Hepatic stellate cell (primary cell): ENCODE measurements around the gene CYP2B6.
A peak's percentile ranks its signal among the peaks of the same experiment; 100 is the strongest.
"Not testable (repeated sequence)": the region's sequence is repeated elsewhere in the genome, so short reads cannot be mapped to it uniquely, and the experiment has no call there.

Source experiments
- DNase-seq: peaks from one replicate; pipeline ENCODE4 v3.0.0; 2011; ENCODE audit warnings: low spot score

The CYP2B6 gene

GRCh38 chr19:40980743-40981442 is 10.2 kb upstream of the CYP2B6 start:
- not testable (repeated sequence) for DNase-seq

- DNase-seq, result no peak
Measured at GRCh38 chr19:40981591-40981990, 9.5 kb upstream of the CYP2B6 start.

- peak; percentile 18 for DNase-seq
Measured at GRCh38 chr19:40982594-40983101, 8.4 kb upstream of the CYP2B6 start.

- no peak for DNase-seq
Measured at GRCh38 chr19:40989453-40989852, 1.6 kb upstream of the CYP2B6 start.

GRCh38 chr19:40995355-40995754 is 4.3 kb downstream of the CYP2B6 start:
- DNase-seq, result no peak

- not testable (repeated sequence) for DNase-seq
Measured at GRCh38 chr19:40999018-40999417, 7.9 kb downstream of the CYP2B6 start.

GRCh38 chr19:41000310-41000737 is 9.2 kb downstream of the CYP2B6 start:
- DNase-seq, result no peak

- no peak for DNase-seq
Measured at GRCh38 chr19:41001243-41001971, 10.3 kb downstream of the CYP2B6 start.

GRCh38 chr19:41003656-41004055 is 12.6 kb downstream of the CYP2B6 start:
- not testable (repeated sequence) for DNase-seq

- DNase-seq, result no peak
Measured at GRCh38 chr19:41009700-41010235, 18.7 kb downstream of the CYP2B6 start.

GRCh38 chr19:41013359-41013758 is 22.3 kb downstream of the CYP2B6 start:
- DNase-seq, result no peak

GRCh38 chr19:41014643-41015042 is 23.6 kb downstream of the CYP2B6 start:
- DNase-seq, result no peak

GRCh38 chr19:41016488-41017071 is 25.5 kb downstream of the CYP2B6 start:
- DNase-seq, result no peak

- DNase-seq, result no peak
Measured at GRCh38 chr19:41018736-41019290, 27.7 kb downstream of the CYP2B6 start.

GRCh38 chr19:41019346-41019745 is 28.3 kb downstream of the CYP2B6 start:
- no peak for DNase-seq

GRCh38 chr19:41023193-41023592 is 32.1 kb downstream of the CYP2B6 start:
- no peak for DNase-seq

GRCh38 chr19:41025411-41025810 is 34.3 kb downstream of the CYP2B6 start:
- DNase-seq, result no peak

- no peak for DNase-seq
Measured at GRCh38 chr19:41025871-41026270, 34.8 kb downstream of the CYP2B6 start.

- no peak for DNase-seq
Measured at GRCh38 chr19:41027273-41027967, 36.3 kb downstream of the CYP2B6 start.

- no peak for DNase-seq
Measured at GRCh38 chr19:41029524-41030432, 38.7 kb downstream of the CYP2B6 start.

GRCh38 chr19:41030651-41031050 is 39.6 kb downstream of the CYP2B6 start:
- DNase-seq, result no peak
